Measurements from ENCODE around the gene CAPZB. TPM values are rescaled to one million over a fixed set of nuclear protein-coding genes. Genes with fewer than 3 reads are reported as not detected.

Gene CAPZB
- total and polyA plus RNA-seq, 4 donors = 230 to 297 (median 272) TPM

GRCh38 chr1:19400875-19401534, 84.3 kb downstream of the CAPZB start:
- H3K4me1 ChIP-seq (ENCODE audit: control insufficient read depth in 1 of 2, insufficient read depth in 2 of 2, low read length in 2 of 2) = peaks cover 0 to 4% of the 10 kb centered on the region in 2 donors
- H3K9me3 ChIP-seq (ENCODE audit: control insufficient read depth, low read length) = no peaks in the 10 kb centered on the region
- ATAC-seq (ENCODE audit: low FRiP score) (no peak), DNase-seq (no peak)
- WGBS, 2 donors = 26 to 31% methylated on average over 7 of the region's 7 CpGs
- intact Hi-C loops (cut with DNase I) = loop anchor here (5.0 kb wide), 3 partner anchors 41 to 81 kb away; no protein-coding TSS in a partner anchor
- H3K4me3 ChIP-seq (ENCODE audit: low read length in 2 of 2) = no peak overlapping the region
- H3K27me3 ChIP-seq (ENCODE audit: control insufficient read depth in 1 of 2, insufficient read depth in 2 of 2, low read length in 1 of 2) = no peaks in the 10 kb centered on the region
- peak overlapping the region; percentile 28 to 97 for H3K27ac ChIP-seq (ENCODE audit: low read depth in 1 of 2, low read length in 2 of 2)
- no peaks in the 10 kb centered on the region for H3K36me3 ChIP-seq (ENCODE audit: control insufficient read depth in 1 of 2, insufficient read depth in 2 of 2, low read length in 1 of 2)

GRCh38 chr1:19400192-19400611, 85.1 kb downstream of the CAPZB start:
- Histone ChIP-seq H3K9me3 (ENCODE audit: control insufficient read depth, low read length) (no peaks in the 10 kb centered on the region), H3K4me3 (ENCODE audit: low read length in 2 of 2) (no peak overlapping the region), H3K27me3 (ENCODE audit: control insufficient read depth in 1 of 2, insufficient read depth in 2 of 2, low read length in 1 of 2) (no peaks in the 10 kb centered on the region), H3K27ac (ENCODE audit: low read depth in 1 of 2, low read length in 2 of 2) (peak overlapping the region; percentile 63 to 97), H3K4me1 (ENCODE audit: control insufficient read depth in 1 of 2, insufficient read depth in 2 of 2, low read length in 2 of 2) (peaks cover 0 to 4% of the 10 kb centered on the region in 2 donors), H3K36me3 (ENCODE audit: control insufficient read depth in 1 of 2, insufficient read depth in 2 of 2, low read length in 1 of 2) (no peaks in the 10 kb centered on the region)
- peak; percentile 72 for ATAC-seq (ENCODE audit: low FRiP score)
- 4 to 7% methylated on average over 11 of the region's 11 CpGs for WGBS, 2 donors
- intact Hi-C loops (cut with DNase I) = loop anchor here (5.0 kb wide), 3 partner anchors 42 to 82 kb away; no protein-coding TSS in a partner anchor
- DNase-seq = peak; percentile 66 to 82

GRCh38 chr1:19398309-19398760, 87.0 kb downstream of the CAPZB start:
- Histone ChIP-seq H3K4me3 (ENCODE audit: low read length in 2 of 2) (no peak overlapping the region), H3K27me3 (ENCODE audit: control insufficient read depth in 1 of 2, insufficient read depth in 2 of 2, low read length in 1 of 2) (no peaks in the 10 kb centered on the region), H3K27ac (ENCODE audit: low read depth in 1 of 2, low read length in 2 of 2) (peak overlapping the region; percentile 8 to 98), H3K9me3 (ENCODE audit: control insufficient read depth, low read length) (no peaks in the 10 kb centered on the region), H3K36me3 (ENCODE audit: control insufficient read depth in 1 of 2, insufficient read depth in 2 of 2, low read length in 1 of 2) (no peaks in the 10 kb centered on the region), H3K4me1 (ENCODE audit: control insufficient read depth in 1 of 2, insufficient read depth in 2 of 2, low read length in 2 of 2) (peaks cover 0 to 4% of the 10 kb centered on the region in 2 donors)
- ATAC-seq (ENCODE audit: low FRiP score) (peak; percentile 33), DNase-seq (peak in 1 of 2 donors; percentile 81)
- 23 to 30% methylated on average over 9 of the region's 9 CpGs for WGBS, 2 donors
- intact Hi-C loops (cut with DNase I) = loop anchor here in 1 of 2 donors (5.0 kb wide), 1 partner anchor 34 kb away; no protein-coding TSS in a partner anchor

GRCh38 chr1:19397217-19397945, 88.0 kb downstream of the CAPZB start:
- Histone ChIP-seq H3K27ac (ENCODE audit: low read depth in 1 of 2, low read length in 2 of 2) (peak overlapping the region in 1 of 2 donors; percentile 21), H3K9me3 (ENCODE audit: control insufficient read depth, low read length) (no peaks in the 10 kb centered on the region), H3K27me3 (ENCODE audit: control insufficient read depth in 1 of 2, insufficient read depth in 2 of 2, low read length in 1 of 2) (no peaks in the 10 kb centered on the region), H3K4me3 (ENCODE audit: low read length in 2 of 2) (no peak overlapping the region), H3K4me1 (ENCODE audit: control insufficient read depth in 1 of 2, insufficient read depth in 2 of 2, low read length in 2 of 2) (peaks cover 0 to 4% of the 10 kb centered on the region in 2 donors), H3K36me3 (ENCODE audit: control insufficient read depth in 1 of 2, insufficient read depth in 2 of 2, low read length in 1 of 2) (no peaks in the 10 kb centered on the region)
- ATAC-seq (ENCODE audit: low FRiP score) (no peak), DNase-seq (no peak)
- 85 to 91% methylated on average over 13 of the region's 13 CpGs for WGBS, 2 donors
- intact Hi-C loops (cut with DNase I) = loop anchor here in 1 of 2 donors (5.0 kb wide), 1 partner anchor 35 kb away; no protein-coding TSS in a partner anchor

GRCh38 chr1:19396280-19396679, 89.1 kb downstream of the CAPZB start:
- intact Hi-C loops (cut with DNase I) = loop anchor here in 1 of 2 donors (5.0 kb wide), 1 partner anchor 36 kb away; no protein-coding TSS in a partner anchor
- no peaks in the 10 kb centered on the region for H3K36me3 ChIP-seq (ENCODE audit: control insufficient read depth in 1 of 2, insufficient read depth in 2 of 2, low read length in 1 of 2)
- no peak overlapping the region for H3K4me3 ChIP-seq (ENCODE audit: low read length in 2 of 2)
- H3K9me3 ChIP-seq (ENCODE audit: control insufficient read depth, low read length) = no peaks in the 10 kb centered on the region
- no peaks in the 10 kb centered on the region for H3K27me3 ChIP-seq (ENCODE audit: control insufficient read depth in 1 of 2, insufficient read depth in 2 of 2, low read length in 1 of 2)
- ATAC-seq (ENCODE audit: low FRiP score) (no peak), DNase-seq (no peak)
- H3K4me1 ChIP-seq (ENCODE audit: control insufficient read depth in 1 of 2, insufficient read depth in 2 of 2, low read length in 2 of 2) = peaks cover 0 to 4% of the 10 kb centered on the region in 2 donors
- H3K27ac ChIP-seq (ENCODE audit: low read depth in 1 of 2, low read length in 2 of 2) = no peak overlapping the region
- WGBS, 2 donors = 88 to 91% methylated on average over 13 of the region's 13 CpGs

GRCh38 chr1:19395678-19396192, 89.6 kb downstream of the CAPZB start:
- DNase-seq (no peak), ATAC-seq (ENCODE audit: low FRiP score) (no peak)
- WGBS, 2 donors = 64 to 68% methylated on average over 16 of the region's 16 CpGs
- H3K9me3 ChIP-seq (ENCODE audit: control insufficient read depth, low read length) = no peaks in the 10 kb centered on the region
- H3K4me3 ChIP-seq (ENCODE audit: low read length in 2 of 2) = no peak overlapping the region
- H3K27ac ChIP-seq (ENCODE audit: low read depth in 1 of 2, low read length in 2 of 2) = no peak overlapping the region
- peaks cover 0 to 4% of the 10 kb centered on the region in 2 donors for H3K4me1 ChIP-seq (ENCODE audit: control insufficient read depth in 1 of 2, insufficient read depth in 2 of 2, low read length in 2 of 2)
- H3K27me3 ChIP-seq (ENCODE audit: control insufficient read depth in 1 of 2, insufficient read depth in 2 of 2, low read length in 1 of 2) = no peaks in the 10 kb centered on the region
- no peaks in the 10 kb centered on the region for H3K36me3 ChIP-seq (ENCODE audit: control insufficient read depth in 1 of 2, insufficient read depth in 2 of 2, low read length in 1 of 2)
- intact Hi-C loops (cut with DNase I) = loop anchor here in 1 of 2 donors (5.0 kb wide), 1 partner anchor 37 kb away; no protein-coding TSS in a partner anchor

GRCh38 chr1:19393046-19393445, 92.3 kb downstream of the CAPZB start:
- WGBS, 2 donors = 83% methylated on average over 14 of the region's 14 CpGs
- Histone ChIP-seq H3K9me3 (ENCODE audit: control insufficient read depth, low read length) (no peaks in the 10 kb centered on the region), H3K27me3 (ENCODE audit: control insufficient read depth in 1 of 2, insufficient read depth in 2 of 2, low read length in 1 of 2) (no peaks in the 10 kb centered on the region), H3K4me3 (ENCODE audit: low read length in 2 of 2) (no peak overlapping the region), H3K36me3 (ENCODE audit: control insufficient read depth in 1 of 2, insufficient read depth in 2 of 2, low read length in 1 of 2) (no peaks in the 10 kb centered on the region), H3K4me1 (ENCODE audit: control insufficient read depth in 1 of 2, insufficient read depth in 2 of 2, low read length in 2 of 2) (no peaks in the 10 kb centered on the region), H3K27ac (ENCODE audit: low read depth in 1 of 2, low read length in 2 of 2) (no peak overlapping the region)
- DNase-seq = no peak
- no peak for ATAC-seq (ENCODE audit: low FRiP score)
- intact Hi-C loops (cut with DNase I) = loop anchor here in 1 of 2 donors (5.0 kb wide), 2 partner anchors 99 to 259 kb away; no protein-coding TSS in a partner anchor

- intact Hi-C loops (cut with DNase I) = loop anchor here in 1 of 2 donors (5.0 kb wide), 2 partner anchors 100 to 260 kb away; no protein-coding TSS in a partner anchor
Measured at GRCh38 chr1:19392221-19392620, 93.1 kb downstream of the CAPZB start.

More at GRCh38 chr1:19392221-19392620, 93.1 kb downstream of the CAPZB start:
- Histone ChIP-seq H3K9me3 (ENCODE audit: control insufficient read depth, low read length) (no peaks in the 10 kb centered on the region), H3K36me3 (ENCODE audit: control insufficient read depth in 1 of 2, insufficient read depth in 2 of 2, low read length in 1 of 2) (no peaks in the 10 kb centered on the region), H3K27me3 (ENCODE audit: control insufficient read depth in 1 of 2, insufficient read depth in 2 of 2, low read length in 1 of 2) (no peaks in the 10 kb centered on the region), H3K4me1 (ENCODE audit: control insufficient read depth in 1 of 2, insufficient read depth in 2 of 2, low read length in 2 of 2) (no peaks in the 10 kb centered on the region), H3K27ac (ENCODE audit: low read depth in 1 of 2, low read length in 2 of 2) (no peak overlapping the region), H3K4me3 (ENCODE audit: low read length in 2 of 2) (no peak overlapping the region)
- 59 to 65% methylated on average over 9 of the region's 9 CpGs for WGBS, 2 donors
- ATAC-seq (ENCODE audit: low FRiP score) = no peak
- no peak for DNase-seq

Data from aorta (tissue), 5 donors.